CD4-positive, alpha-beta memory T cell (primary cell): ENCODE results near the gene ADTRP. TPM values are rescaled to one million over a fixed set of nuclear protein-coding genes. Genes with fewer than 3 reads are reported as not detected.
"Not testable (repeated sequence)": the region's sequence is repeated elsewhere in the genome, so short reads cannot be mapped to it uniquely, and the experiment has no call there.

Experiments
- CTCF ChIA-PET: fragments of 350-600 bp; sonication (Branson Sonifier 250); formaldehyde crosslinking; loops from one replicate; lab custom pipeline; 2021; ENCODE audit warnings: inconsistent platforms; ENCODE audit not compliant: partially characterized antibody; lab: Charles Lee
- POLR2A ChIA-PET: fragments of 350-600 bp; sonication (Branson Sonifier 250); formaldehyde crosslinking; loops from one replicate; lab custom pipeline; 2021; ENCODE audit not compliant: partially characterized antibody; lab: Charles Lee
- DNase-seq, 5 donors: peaks; one replicate each; pipeline versions ENCODE4 v3.0.0 to v3.0.0-alpha.2; 2020 to 2022; ENCODE audit warnings: mixed read lengths in 1 of 5
- H3K27ac ChIP-seq: one replicate; pipeline ENCODE4 v1.7.0; 2013; ENCODE audit warnings: low read depth, low read length
- H3K27me3 ChIP-seq: 2 replicates; pipeline ENCODE4 v1.7.0; 2013; ENCODE audit warnings: mild to moderate bottlenecking, low read length, moderate library complexity; ENCODE audit not compliant: insufficient read depth
- H3K36me3 ChIP-seq: 2 replicates; pipeline ENCODE4 v1.7.0; 2013; ENCODE audit warnings: mild to moderate bottlenecking, low read length, moderate library complexity; ENCODE audit not compliant: insufficient read depth
- H3K4me1 ChIP-seq: 2 replicates; pipeline ENCODE4 v1.7.0; 2013; ENCODE audit warnings: mild to moderate bottlenecking, low read length, moderate library complexity; ENCODE audit not compliant: insufficient read depth
- H3K4me3 ChIP-seq, 2 donors: one replicate each; pipeline ENCODE4 v1.7.0; 2013; ENCODE audit warnings: low read length in 2 of 2, mild to moderate bottlenecking in 1 of 2
- H3K9me3 ChIP-seq, 2 donors: one replicate each; pipeline ENCODE4 v1.7.0; 2013; ENCODE audit warnings: low read length in 2 of 2, control low read depth in 1 of 2; ENCODE audit not compliant: control insufficient read depth in 1 of 2
- H3K27ac Mint-ChIP-seq, 7 donors: one replicate each; pipeline ENCODE4 v1.8.0; 2020 to 2021; ENCODE audit warnings: mixed read lengths in 7 of 7, mild to moderate bottlenecking in 6 of 7, inconsistent platforms in 3 of 7, moderate library complexity in 3 of 7
- H3K27me3 Mint-ChIP-seq, 2 donors: one replicate each; pipeline ENCODE4 v1.8.0; 2020 to 2021; ENCODE audit warnings: mixed read lengths in 2 of 2
- H3K36me3 Mint-ChIP-seq, 2 donors: one replicate each; pipeline ENCODE4 v1.8.0; 2020 to 2021; ENCODE audit warnings: mixed read lengths in 2 of 2, inconsistent platforms in 1 of 2, mild to moderate bottlenecking in 1 of 2
- H3K4me1 Mint-ChIP-seq, 4 donors: one replicate each; pipeline ENCODE4 v1.8.0; 2020 to 2021; ENCODE audit warnings: mixed read lengths in 4 of 4, mild to moderate bottlenecking in 1 of 4
- H3K4me3 Mint-ChIP-seq, 8 donors: one replicate each; pipeline ENCODE4 v1.8.0; 2020 to 2021; ENCODE audit warnings: mixed read lengths in 8 of 8, mild to moderate bottlenecking in 7 of 8, moderate library complexity in 6 of 8, inconsistent platforms in 3 of 8
- H3K9me3 Mint-ChIP-seq, 8 donors: one replicate each; pipeline ENCODE4 v1.8.0; 2020 to 2021; ENCODE audit warnings: mixed read lengths in 8 of 8, mild to moderate bottlenecking in 5 of 8, inconsistent platforms in 3 of 8, moderate library complexity in 1 of 8
- intact Hi-C: fragments of 100-400 bp; cut with micrococcal nuclease; formaldehyde crosslinking; loops from one replicate; pipeline ENCODE4 v1.15.1; 2023
- polyA plus RNA-seq, 2 donors: library from polyadenylated mRNA; unstranded; fragments of 300-500 nt; fragmentation: Illumina TruSeq; gene quantifications; one replicate each; pipeline ENCODE4 v1.2.3, GENCODE V29; 2021
- total RNA-seq, 2 experiments: library from RNA; stranded (reverse); gene quantifications; one replicate each; pipeline ENCODE4 v1.2.3, GENCODE V29; 2021

ADTRP gene
- total and polyA plus RNA-seq, 4 experiments from 2014 or later, result 7.0 to 41.9 (median 11.9) TPM

DNA sequence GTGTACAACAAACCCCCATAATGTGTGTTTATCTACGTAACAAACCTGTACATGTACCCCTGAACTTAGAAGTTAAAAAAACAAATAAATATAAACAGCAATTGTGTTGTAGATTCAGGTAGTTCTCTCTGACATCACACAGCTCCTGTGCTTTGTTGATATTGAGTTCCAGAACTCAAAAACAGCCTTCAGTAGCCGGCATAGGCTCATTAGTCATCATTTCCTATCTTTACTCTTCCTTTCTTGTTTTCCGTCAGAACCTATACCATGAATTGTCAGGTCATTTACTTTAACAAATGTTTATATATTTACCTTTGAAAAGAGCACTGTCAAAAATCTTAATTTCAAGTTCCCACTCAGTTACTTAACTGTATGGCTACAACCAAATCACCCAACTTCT, 88.8 kb downstream of the ADTRP start:
- H3K4me1 ChIP-seq, result no peaks in the 10 kb centered on the region
- DNase-seq, result no peak
- H3K36me3 Mint-ChIP-seq, result no peaks in the 10 kb centered on the region
- ChIA-PET CTCF (interaction anchor here (1.4 kb wide), 1 partner anchor 9 kb away, joined by 4 read pairs; no protein-coding TSS in a partner anchor), POLR2A (no interaction called here)
- H3K27ac Mint-ChIP-seq, result no peak overlapping the region
- H3K36me3 ChIP-seq, result no peaks in the 10 kb centered on the region
- no peaks in the 10 kb centered on the region for H3K9me3 ChIP-seq
- H3K4me1 Mint-ChIP-seq, result no peaks in the 10 kb centered on the region
- H3K27me3 Mint-ChIP-seq, result peaks cover 0 to 6% of the 10 kb centered on the region in 2 donors
- H3K4me3 Mint-ChIP-seq, result no peak overlapping the region
- no peaks in the 10 kb centered on the region for H3K27me3 ChIP-seq
- intact Hi-C loops, result no loop called here
- no peak overlapping the region for H3K27ac ChIP-seq
- peaks cover 0 to 2% (median 0%) of the 10 kb centered on the region in 8 donors for H3K9me3 Mint-ChIP-seq
- H3K4me3 ChIP-seq, result no peak overlapping the region

DNA sequence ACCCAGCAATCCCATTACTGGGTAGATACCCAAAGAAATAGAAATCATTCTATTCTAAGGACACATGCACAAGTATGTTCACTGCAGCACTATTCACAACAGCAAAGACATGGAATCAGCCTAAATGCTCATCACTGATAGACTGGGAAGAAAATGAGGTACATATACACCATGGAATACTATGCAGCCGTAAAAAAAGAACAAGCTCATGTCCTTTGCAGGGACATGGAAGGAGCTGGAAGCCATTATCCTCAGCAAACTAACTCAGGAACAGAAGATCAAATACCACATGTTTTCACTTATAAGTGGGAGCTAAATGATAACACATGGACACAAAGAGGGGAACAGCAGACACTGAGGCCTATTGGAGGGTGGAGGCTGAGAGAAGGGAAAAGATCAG, 89.2 kb downstream of the ADTRP start:
- H3K4me3 ChIP-seq, H3K36me3 Mint-ChIP-seq, H3K4me3 Mint-ChIP-seq, H3K27ac Mint-ChIP-seq, DNase-seq, H3K4me1 Mint-ChIP-seq, intact Hi-C loops, POLR2A ChIA-PET, H3K4me1 ChIP-seq, H3K9me3 Mint-ChIP-seq, H3K9me3 ChIP-seq, H3K27ac ChIP-seq, H3K27me3 Mint-ChIP-seq, H3K36me3 ChIP-seq, H3K27me3 ChIP-seq: not testable (repeated sequence)
- CTCF ChIA-PET, result interaction anchor here (1.1 to 1.4 kb wide), 2 partner anchors 10 to 33 kb away, joined by 4 read pairs; no protein-coding TSS in a partner anchor

DNA sequence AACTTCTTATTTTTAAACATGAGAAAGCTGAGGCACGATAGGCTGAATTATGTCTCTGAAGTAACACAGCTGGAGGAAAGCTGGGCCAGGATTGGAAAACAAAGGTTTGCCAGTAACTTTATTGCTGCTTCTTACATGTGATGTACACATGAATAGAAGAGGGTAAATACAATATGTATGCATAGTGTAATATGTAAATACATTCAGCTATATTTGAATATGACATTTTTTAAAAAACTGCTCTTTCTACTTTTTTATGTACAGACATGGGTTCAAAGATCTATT, 90.2 kb downstream of the ADTRP start:
- no peak for DNase-seq
- Histone ChIP-seq H3K36me3 (no peaks in the 10 kb centered on the region), H3K27me3 (no peaks in the 10 kb centered on the region), H3K9me3 (no peaks in the 10 kb centered on the region), H3K4me1 (no peaks in the 10 kb centered on the region), H3K27ac (no peak overlapping the region), H3K4me3 (no peak overlapping the region)
- Mint-ChIP-seq H3K27me3 (peaks cover 0 to 8% of the 10 kb centered on the region in 2 donors), H3K9me3 (no peaks in the 10 kb centered on the region), H3K4me1 (no peaks in the 10 kb centered on the region), H3K4me3 (no peak overlapping the region), H3K27ac (no peak overlapping the region), H3K36me3 (no peaks in the 10 kb centered on the region)
- intact Hi-C loops, result no loop called here
- CTCF ChIA-PET, result interaction anchor here (1.1 kb wide), 1 partner anchor 32 kb away, joined by 4 read pairs; no protein-coding TSS in a partner anchor
- POLR2A ChIA-PET, result no interaction called here

DNA sequence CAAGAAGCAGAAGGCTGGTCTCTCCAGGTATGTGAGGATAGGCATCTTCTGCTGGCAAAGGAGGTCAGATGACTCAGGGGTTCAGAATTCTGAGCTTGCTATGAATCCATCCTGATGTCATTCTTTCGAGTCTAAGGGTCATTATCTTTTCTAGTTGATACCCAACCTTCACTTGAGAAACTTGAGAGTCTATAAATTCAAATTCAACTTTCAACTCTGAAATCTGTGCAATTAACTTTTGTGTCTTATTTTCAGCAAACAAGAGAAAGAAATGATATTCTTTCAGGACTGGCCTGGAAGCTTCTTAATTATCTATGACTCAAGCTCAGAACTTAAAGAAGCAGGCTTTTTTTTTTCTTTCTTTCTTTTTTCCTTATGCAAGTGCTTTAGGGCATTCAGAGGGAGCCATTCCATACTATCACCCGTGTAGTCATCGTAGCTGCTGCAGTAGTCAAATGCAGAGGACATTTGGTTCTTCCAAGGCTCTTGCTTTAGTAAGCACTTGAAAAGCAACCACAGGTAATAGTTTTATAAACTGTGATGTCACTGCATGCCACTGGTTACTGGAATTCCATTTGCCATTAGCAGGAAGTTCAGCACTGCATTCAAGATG, 93.0 kb downstream of the ADTRP start:
- POLR2A ChIA-PET, result no interaction called here
- H3K4me1 ChIP-seq, result no peaks in the 10 kb centered on the region
- CTCF ChIA-PET, result interaction anchor here (1.0 kb wide), 1 partner anchor 16 kb away, joined by 3 read pairs; no protein-coding TSS in a partner anchor
- H3K9me3 ChIP-seq, result no peaks in the 10 kb centered on the region
- H3K4me1 Mint-ChIP-seq, result no peaks in the 10 kb centered on the region
- H3K27ac ChIP-seq, result no peak overlapping the region
- H3K36me3 ChIP-seq, result no peaks in the 10 kb centered on the region
- no peaks in the 10 kb centered on the region for H3K36me3 Mint-ChIP-seq
- no peaks in the 10 kb centered on the region for H3K27me3 ChIP-seq
- peaks cover 4 to 18% of the 10 kb centered on the region in 2 donors for H3K27me3 Mint-ChIP-seq
- no peak overlapping the region for H3K27ac Mint-ChIP-seq
- peaks cover 0 to 10% (median 5%) of the 10 kb centered on the region in 8 donors for H3K9me3 Mint-ChIP-seq
- H3K4me3 Mint-ChIP-seq, result no peak overlapping the region
- DNase-seq, result no peak
- intact Hi-C loops, result no loop called here
- H3K4me3 ChIP-seq, result no peak overlapping the region

DNA sequence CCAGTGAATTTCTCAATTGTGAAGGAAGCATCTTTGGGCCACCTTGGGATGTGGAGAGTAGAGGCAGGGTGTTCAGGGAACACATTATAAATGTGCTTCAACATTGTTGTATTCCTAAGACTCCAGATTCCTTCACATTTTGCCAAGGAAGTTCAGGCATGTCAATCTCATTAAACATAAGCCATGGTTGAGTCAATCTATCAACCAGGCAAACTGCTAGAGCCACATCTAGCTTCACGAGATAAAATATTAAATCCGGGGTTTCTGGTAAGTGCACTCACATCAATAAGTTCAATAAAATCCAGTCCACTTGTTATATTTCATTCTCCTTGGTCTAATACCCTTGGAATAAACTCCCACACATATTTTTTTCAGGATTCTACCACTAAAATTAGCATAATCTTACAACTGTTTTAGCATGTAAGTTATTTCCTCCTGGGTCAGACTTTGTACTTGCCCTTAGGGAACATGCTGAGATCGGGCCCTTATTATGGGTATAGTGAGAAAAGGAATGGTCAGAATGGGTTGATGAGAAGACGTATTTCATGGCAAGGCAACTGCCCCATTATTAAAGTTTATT, 93.6 kb downstream of the ADTRP start:
- Mint-ChIP-seq H3K9me3 (peaks cover 0 to 14% (median 8%) of the 10 kb centered on the region in 8 donors), H3K4me1 (no peaks in the 10 kb centered on the region), H3K4me3 (no peak overlapping the region), H3K27ac (no peak overlapping the region), H3K36me3 (peaks cover 0 to 3% of the 10 kb centered on the region in 2 donors), H3K27me3 (peaks cover 4 to 18% of the 10 kb centered on the region in 2 donors)
- no peak overlapping the region for H3K27ac ChIP-seq
- no peak overlapping the region for H3K4me3 ChIP-seq
- H3K4me1 ChIP-seq, result no peaks in the 10 kb centered on the region
- ChIA-PET POLR2A (no interaction called here), CTCF (interaction anchor here (1.0 kb wide), 1 partner anchor 17 kb away, joined by 3 read pairs; no protein-coding TSS in a partner anchor)
- H3K36me3 ChIP-seq, result no peaks in the 10 kb centered on the region
- no peaks in the 10 kb centered on the region for H3K9me3 ChIP-seq
- no peak for DNase-seq
- intact Hi-C loops, result no loop called here
- no peaks in the 10 kb centered on the region for H3K27me3 ChIP-seq

DNA sequence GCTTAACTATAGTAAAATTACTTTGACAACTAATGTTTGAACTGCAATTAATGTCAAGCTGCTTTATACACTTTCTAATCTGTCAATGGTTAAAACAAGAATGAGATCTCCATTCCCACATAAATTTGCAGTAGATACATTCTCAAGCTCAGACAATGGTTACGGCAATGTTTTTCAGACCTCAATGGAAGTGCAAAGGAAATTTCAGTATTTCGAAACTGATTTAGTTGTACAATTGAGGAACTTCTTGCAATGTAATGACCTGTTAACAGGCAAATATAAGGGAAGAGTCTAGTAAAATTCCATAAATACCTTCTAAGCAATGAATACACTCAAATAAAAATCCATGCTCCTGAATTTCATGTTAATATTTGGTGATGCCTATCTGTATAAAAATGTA, 94.7 kb downstream of the ADTRP start:
- POLR2A ChIA-PET, result no interaction called here
- Mint-ChIP-seq H3K27me3 (peaks cover 4 to 18% of the 10 kb centered on the region in 2 donors), H3K27ac (no peak overlapping the region), H3K4me3 (no peak overlapping the region), H3K36me3 (peaks cover 0 to 3% of the 10 kb centered on the region in 2 donors), H3K9me3 (peaks cover 0 to 17% (median 10%) of the 10 kb centered on the region in 8 donors), H3K4me1 (no peaks in the 10 kb centered on the region)
- H3K27ac ChIP-seq, result no peak overlapping the region
- no peaks in the 10 kb centered on the region for H3K36me3 ChIP-seq
- no peaks in the 10 kb centered on the region for H3K9me3 ChIP-seq
- DNase-seq, result no peak
- H3K4me3 ChIP-seq, result no peak overlapping the region
- intact Hi-C loops, result no loop called here
- H3K27me3 ChIP-seq, result no peaks in the 10 kb centered on the region
- H3K4me1 ChIP-seq, result no peaks in the 10 kb centered on the region
- CTCF ChIA-PET, result no interaction called here

DNA sequence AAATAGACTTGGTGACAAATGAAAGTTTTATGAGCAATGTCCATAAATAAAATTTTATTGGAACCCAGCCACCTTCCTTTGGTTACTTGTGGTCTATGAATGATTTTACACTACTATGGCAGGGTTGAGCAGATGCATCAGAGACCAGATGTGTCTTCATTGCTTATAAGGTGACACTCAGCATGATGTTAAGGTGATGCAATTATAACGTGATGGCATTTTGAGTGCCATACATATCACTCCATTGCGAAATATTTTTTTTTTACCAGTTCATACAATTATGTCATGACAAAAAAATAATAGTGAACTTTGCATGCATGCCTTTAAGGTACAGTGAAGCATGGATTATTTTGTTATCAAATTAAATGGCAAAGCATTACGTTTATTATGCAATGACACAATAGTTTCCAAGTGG, 96.0 kb downstream of the ADTRP start:
- H3K27me3 Mint-ChIP-seq, result peaks cover 4 to 17% of the 10 kb centered on the region in 2 donors
- peaks cover 0 to 3% of the 10 kb centered on the region in 2 donors for H3K36me3 Mint-ChIP-seq
- H3K27ac ChIP-seq, result no peak overlapping the region

More for the DNA sequence above, 96.0 kb downstream of the ADTRP start:
- no peaks in the 10 kb centered on the region for H3K9me3 ChIP-seq
- H3K4me3 Mint-ChIP-seq, result no peak overlapping the region
- no peak overlapping the region for H3K4me3 ChIP-seq
- H3K27me3 ChIP-seq, result no peaks in the 10 kb centered on the region
- peaks cover 0 to 17% (median 10%) of the 10 kb centered on the region in 8 donors for H3K9me3 Mint-ChIP-seq
- no peak for DNase-seq
- ChIA-PET CTCF (no interaction called here), POLR2A (no interaction called here)
- intact Hi-C loops, result no loop called here
- no peak overlapping the region for H3K27ac Mint-ChIP-seq
- no peaks in the 10 kb centered on the region for H3K4me1 Mint-ChIP-seq
- H3K36me3 ChIP-seq, result no peaks in the 10 kb centered on the region
- H3K4me1 ChIP-seq, result no peaks in the 10 kb centered on the region
